HG03457 (cell line): ENCODE results near the gene DNM2.
A peak's percentile ranks its signal among the peaks of the same experiment; 100 is the strongest.

Source experiments
- ATAC-seq: cut with Tn5 transposase; IDR thresholded peaks from one replicate; pipeline ENCODE4 v1.9.1; 2021; ENCODE audit warnings: moderate number of reproducible peaks; ENCODE audit not compliant: unreplicated experiment

DNM2 gene

DNA sequence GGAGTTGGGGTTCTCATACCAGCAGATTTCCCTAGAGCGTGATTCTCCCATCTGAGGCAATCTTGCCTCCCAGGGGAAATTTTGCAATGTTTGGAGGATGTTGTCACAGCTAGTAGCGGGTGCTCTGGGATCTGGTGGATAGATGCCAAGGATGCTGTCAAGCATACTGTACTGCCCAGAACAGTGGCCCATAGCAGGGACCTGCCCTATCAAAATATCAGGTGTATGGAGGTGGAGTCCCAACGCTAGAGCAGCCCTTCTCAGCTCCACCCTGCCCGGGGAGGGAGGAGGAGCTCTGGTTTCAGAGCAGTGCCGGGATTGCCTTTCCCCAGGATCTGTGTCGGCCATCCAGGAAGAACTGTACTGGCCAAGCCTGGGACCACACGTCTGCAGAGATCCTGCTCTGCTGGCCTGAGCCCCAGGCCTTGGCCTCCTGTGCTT is 27.5 kb upstream of the DNM2 start:
- no peak for ATAC-seq

DNA sequence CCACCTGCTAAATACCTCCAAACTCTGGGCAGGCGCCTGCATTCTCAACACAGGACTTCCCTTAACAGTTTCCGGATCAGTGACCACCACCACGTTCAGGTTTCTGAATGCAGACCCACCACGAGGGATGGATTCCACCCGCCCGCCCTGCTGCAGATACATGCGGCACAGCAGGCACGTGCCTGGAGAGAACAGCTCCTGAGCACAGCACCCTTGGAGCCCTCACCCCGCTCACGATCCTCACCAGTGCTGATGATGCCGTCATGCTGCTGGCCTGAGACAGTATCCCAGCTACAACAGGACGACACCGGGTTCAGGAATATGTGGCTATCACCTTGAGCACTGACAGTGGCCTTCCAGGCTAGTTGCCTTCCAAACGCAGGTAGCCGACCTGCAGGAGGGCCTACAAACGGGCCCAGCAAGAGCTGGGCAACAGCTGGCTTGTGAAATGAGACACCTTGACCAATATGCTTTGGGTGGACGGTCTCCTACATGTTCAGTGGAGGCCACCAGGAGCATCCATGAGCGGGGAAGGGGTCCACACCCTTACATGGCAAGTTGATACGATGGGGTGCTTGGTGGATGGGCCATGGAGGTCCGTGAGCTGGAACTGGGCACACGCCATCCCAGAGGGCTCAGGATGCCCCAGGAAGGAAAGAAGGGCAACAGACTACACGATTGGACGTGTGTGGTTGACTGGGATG is 26.5 kb upstream of the DNM2 start:
- no peak for ATAC-seq

DNA sequence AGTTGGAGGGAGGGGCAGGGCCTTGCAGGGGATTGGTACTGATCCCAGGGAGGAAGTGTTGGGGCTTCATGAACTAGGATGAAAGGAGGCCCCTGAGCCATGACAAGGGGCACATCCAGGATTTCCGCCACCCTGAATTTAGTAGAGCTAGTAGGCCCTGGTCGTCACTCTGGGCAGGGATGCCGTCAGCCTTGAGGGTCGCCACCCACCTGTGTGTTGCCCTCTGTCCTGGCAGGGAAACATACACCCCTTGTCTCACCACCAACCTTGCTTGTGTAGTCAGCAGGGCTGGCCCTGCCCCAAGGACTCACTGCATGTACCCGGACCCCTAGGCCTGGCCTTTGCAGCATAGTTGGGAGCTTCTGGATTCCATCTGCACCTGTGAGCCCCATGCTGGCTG is 26.0 kb upstream of the DNM2 start:
- ATAC-seq, result no peak

GRCh38 chr19:10692673-10693264 is 25.1 kb upstream of the DNM2 start:
- no peak for ATAC-seq

- no peak for ATAC-seq
These were observed 23.1 kb upstream of the DNM2 start for GRCh38 chr19:10694706-10695307.

GRCh38 chr19:10695401-10696398 is 22.2 kb upstream of the DNM2 start:
- peak; percentile 50 for ATAC-seq

DNA sequence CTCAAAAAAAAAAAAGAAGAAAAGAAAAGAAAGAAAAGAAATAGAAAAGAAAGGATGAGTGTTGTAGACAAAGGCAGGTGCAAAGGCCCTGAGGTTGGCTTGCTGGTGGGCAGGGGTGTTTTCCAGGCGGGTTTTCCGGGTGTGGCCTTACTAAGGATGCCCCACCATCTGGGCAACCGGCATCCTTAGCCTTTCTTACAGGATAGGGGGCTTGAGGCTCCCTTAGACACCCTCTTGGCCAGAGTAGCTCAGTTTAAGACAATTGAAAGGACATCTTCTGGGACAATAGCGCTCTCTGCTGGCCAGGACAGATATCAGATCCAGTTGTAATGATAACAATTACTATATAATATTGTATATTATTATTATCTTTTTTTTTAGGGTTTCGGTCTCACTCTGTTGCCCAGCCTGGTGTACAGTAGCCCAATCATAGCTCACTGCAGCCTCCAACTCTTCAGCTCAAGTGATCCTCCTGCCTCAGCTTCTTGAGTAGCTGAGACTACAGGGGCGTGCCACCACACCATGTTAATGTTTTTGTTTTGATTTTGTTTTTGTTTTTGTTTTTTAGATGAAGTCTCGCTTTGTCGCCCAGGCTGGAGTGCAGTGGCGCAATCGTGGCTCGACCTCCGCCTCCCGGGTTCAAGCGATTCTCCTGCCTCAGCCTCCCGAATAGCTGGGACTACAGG is 18.1 kb upstream of the DNM2 start:
- ATAC-seq, result no peak

GRCh38 chr19:10701955-10702525 is 15.8 kb upstream of the DNM2 start:
- ATAC-seq, result no peak

DNA sequence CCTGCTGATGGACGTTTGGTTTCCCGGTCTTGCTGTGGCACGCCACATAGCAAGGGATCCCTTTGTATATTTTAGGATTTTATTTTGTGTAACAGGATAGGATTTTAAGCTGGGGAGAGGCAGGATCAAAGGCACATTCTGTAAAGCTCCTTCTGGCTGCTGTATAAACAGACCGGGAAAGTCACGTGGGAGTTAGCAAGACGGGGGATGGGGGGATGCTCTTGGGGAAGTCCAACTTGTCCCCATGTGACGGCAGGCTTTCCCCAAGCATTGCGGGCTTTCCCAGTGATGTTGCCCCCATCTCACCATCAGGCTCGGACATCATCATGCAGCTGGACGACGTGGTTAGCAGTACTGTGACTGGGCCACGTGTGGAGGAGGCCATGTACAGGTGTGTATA is 10.9 kb upstream of the DNM2 start:
- no peak for ATAC-seq

- ATAC-seq, result no peak
These were observed 10.4 kb upstream of the DNM2 start for GRCh38 chr19:10707440-10707839.

DNA sequence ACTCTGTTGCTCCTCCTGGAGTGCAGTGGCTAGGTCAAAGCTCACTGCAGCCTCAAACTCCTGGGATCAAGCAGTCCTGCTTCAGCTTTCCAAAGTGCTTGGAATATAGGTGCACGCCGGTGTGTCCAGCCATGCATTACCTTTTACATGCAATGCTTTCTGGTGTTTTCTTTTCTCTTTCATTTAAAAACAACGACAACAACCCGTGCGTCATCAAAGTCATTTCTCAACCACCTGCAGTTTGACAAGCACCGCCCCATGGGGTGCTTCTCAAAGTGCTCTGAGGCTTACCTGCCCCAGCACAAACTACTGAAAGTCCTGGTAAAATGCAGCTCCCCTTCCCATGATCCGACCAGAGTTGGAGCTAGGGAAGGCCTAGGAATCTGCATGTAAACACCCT is 9.6 kb upstream of the DNM2 start:
- no peak for ATAC-seq

- no peak for ATAC-seq
These were observed 5.8 kb upstream of the DNM2 start for GRCh38 chr19:10712045-10712444.

- no peak for ATAC-seq
These were observed 5.1 kb upstream of the DNM2 start for GRCh38 chr19:10712754-10713153.

GRCh38 chr19:10713317-10713716 is 4.6 kb upstream of the DNM2 start:
- no peak for ATAC-seq

DNA sequence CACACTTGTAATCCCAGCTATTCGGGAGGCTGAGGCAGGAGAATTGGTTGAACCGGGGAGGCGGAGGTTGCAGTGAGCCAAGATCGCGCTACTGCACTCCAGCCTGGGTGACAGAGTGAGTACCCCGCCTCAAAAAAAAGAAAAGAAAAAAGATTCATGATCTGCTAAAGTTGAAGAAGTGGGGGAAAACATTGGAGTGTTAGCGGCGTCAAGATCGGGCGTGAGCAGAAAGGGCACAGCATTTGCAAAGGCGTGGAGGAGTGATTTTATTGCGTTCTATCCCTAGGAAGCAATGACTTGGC is 874 bp upstream of the DNM2 start:
- ATAC-seq, result no peak

DNA sequence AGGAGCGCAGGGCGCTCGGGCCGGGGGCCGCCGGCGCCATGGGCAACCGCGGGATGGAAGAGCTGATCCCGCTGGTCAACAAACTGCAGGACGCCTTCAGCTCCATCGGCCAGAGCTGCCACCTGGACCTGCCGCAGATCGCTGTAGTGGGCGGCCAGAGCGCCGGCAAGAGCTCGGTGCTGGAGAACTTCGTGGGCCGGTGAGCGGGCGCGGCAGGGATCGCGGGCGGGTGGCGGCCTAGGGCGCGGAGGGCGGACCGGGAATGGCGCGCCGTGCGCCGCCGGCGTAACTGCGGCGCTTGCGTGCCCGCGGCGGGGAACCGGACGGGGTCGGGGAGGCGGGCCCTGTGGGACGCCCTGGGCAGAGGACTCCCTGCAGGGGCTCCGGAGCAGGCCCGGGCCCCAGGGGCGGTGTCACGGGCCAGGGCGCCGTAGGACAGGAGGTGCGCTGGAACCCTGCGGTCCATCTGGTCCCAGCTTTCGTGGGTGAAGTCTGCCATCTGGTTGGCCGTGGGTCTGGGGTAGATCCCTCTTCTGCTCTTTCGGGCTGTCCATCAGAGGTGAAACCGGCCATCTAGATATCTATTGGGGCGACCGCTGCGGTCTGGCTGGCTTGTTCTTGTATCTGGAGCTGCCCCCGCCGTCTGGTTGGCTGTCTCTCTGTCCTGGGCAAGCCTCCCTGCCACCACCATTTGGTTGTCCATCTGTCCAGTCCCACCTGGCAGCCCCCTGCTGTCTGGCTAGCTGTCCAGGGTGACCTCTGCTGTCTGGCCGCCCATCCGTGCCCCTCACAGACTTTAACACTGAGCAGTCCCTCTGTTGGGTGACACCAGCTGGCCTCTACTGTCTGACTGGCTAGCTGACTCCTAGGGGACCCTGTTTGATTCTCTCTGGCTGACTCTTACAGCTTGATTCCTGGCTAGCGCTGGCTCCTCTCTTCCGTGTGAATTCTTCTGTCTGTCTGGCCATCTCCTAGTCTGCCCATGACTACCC is 622 bp downstream of the DNM2 start:
- peak; percentile 6 for ATAC-seq

DNA sequence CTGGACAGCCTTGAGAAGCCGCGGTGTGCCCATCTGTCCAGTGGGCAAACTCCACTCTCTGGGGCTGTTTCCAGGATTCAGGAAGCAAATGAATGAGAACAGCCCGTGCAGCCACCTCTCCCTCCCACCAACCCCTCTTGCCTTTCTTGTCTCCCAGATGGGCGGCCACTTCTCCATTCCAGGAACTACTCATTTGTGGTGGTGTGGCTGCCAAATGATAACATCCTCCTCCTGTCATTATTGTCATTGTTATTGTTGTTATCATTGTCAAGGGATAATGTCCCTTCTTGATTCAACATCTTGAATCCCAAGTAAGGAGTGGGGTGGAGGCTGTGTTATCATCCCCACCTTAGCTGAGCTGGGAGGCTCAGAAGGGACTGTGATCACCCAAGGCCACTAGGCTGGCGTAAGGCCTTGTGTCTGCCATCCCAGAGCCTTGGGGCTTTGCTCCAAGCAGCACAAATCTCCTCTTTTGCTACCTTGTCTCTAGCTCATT is 1.6 kb downstream of the DNM2 start:
- ATAC-seq, result no peak

- no peak for ATAC-seq
These were observed 2.8 kb downstream of the DNM2 start for GRCh38 chr19:10720607-10721125.

- ATAC-seq, result no peak
These were observed 5.7 kb downstream of the DNM2 start for GRCh38 chr19:10723591-10723990.
